Measurements from ENCODE around the gene EVC2.

The EVC2 gene

DNA sequence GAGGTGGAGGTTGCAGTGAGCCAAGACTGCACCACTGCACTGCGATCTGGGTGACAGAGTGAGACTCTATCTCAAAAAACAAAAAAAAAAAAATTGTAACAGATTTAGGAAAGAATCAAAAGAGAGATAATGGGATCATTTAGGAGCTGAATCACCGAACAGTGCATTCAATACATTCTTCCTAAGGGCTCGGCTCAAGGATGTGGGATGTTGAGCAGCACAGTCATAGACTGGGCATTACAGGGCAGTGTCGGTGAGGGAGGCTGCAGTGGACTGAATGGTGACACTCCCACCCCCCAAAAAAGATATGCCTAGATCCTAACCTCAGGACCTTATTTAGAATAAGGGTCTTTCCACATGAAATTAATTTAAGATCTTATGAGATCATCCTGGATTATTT lies 70.0 kb downstream of the EVC2 start:
- no peak for DNase-seq (ENCODE audit: low read depth, low spot score)
- H3K4me1 ChIP-seq (ENCODE audit: insufficient read depth, insufficient read length): peaks cover 7% of the 10 kb centered on the region
- H3K9me3 ChIP-seq (ENCODE audit: insufficient read depth, low read length): no peaks in the 10 kb centered on the region
- H3K9ac ChIP-seq (ENCODE audit: insufficient read length, low read depth): no peak overlapping the region
- H3K27me3 ChIP-seq (ENCODE audit: insufficient read depth, insufficient read length): no peaks in the 10 kb centered on the region
- no peak overlapping the region for H3K4me3 ChIP-seq (ENCODE audit: insufficient read length, low read depth)
- H3K36me3 ChIP-seq (ENCODE audit: insufficient read depth, insufficient read length, low read length): peaks cover 37% of the 10 kb centered on the region
- TF ChIP-seq YY1 (IDR thresholded peaks at IDR 0.05; ENCODE audit: insufficient read depth, insufficient read length) (no peak), ZNF274 (IDR thresholded peaks at IDR 0.05; ENCODE audit: low read depth, low read length) (no peak), SUZ12 (IDR thresholded peaks at IDR 0.05; ENCODE audit: extremely low read depth, insufficient read depth, insufficient read length) (no peak)

- Histone ChIP-seq H3K27me3 (ENCODE audit: insufficient read depth, insufficient read length) (no peaks in the 10 kb centered on the region), H3K9me3 (ENCODE audit: insufficient read depth, low read length) (no peaks in the 10 kb centered on the region), H3K4me3 (ENCODE audit: insufficient read length, low read depth) (no peak overlapping the region), H3K9ac (ENCODE audit: insufficient read length, low read depth) (no peak overlapping the region), H3K36me3 (ENCODE audit: insufficient read depth, insufficient read length, low read length) (peaks cover 38% of the 10 kb centered on the region), H3K4me1 (ENCODE audit: insufficient read depth, insufficient read length) (peaks cover 9% of the 10 kb centered on the region)
- TF ChIP-seq YY1 (IDR thresholded peaks at IDR 0.05; ENCODE audit: insufficient read depth, insufficient read length): no peak
- DNase-seq (ENCODE audit: low read depth, low spot score): no peak
These were observed 71.3 kb downstream of the EVC2 start for GRCh38 chr4:5636766-5637670.

DNA sequence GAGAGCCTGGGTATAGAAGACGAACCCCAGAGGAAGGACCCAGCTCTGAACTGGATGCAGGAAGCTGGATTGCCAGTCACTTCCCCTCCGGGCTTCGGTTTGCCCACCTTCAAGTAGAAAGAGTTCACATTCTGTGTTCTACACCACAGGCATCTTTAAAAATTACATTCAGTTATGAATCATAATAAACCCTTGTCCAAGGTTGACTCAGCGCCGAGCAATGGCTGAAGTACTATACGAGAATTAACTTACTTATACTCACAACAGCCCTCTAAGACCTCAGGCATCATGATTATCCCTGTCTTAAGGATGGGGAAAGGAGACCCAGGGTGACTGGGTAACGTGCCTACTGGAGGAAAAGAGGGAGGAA lies 72.5 kb downstream of the EVC2 start:
- Histone ChIP-seq H3K9ac (ENCODE audit: insufficient read length, low read depth) (no peak overlapping the region), H3K27me3 (ENCODE audit: insufficient read depth, insufficient read length) (no peaks in the 10 kb centered on the region), H3K36me3 (ENCODE audit: insufficient read depth, insufficient read length, low read length) (peaks cover 50% of the 10 kb centered on the region), H3K4me3 (ENCODE audit: insufficient read length, low read depth) (no peak overlapping the region), H3K9me3 (ENCODE audit: insufficient read depth, low read length) (no peaks in the 10 kb centered on the region), H3K4me1 (ENCODE audit: insufficient read depth, insufficient read length) (peaks cover 12% of the 10 kb centered on the region)
- no peak for TF ChIP-seq ZNF274 (IDR thresholded peaks at IDR 0.05; ENCODE audit: low read depth, low read length)
- no peak for TF ChIP-seq SUZ12 (IDR thresholded peaks at IDR 0.05; ENCODE audit: extremely low read depth, insufficient read depth, insufficient read length)
- no peak for DNase-seq (ENCODE audit: low read depth, low spot score)

DNA sequence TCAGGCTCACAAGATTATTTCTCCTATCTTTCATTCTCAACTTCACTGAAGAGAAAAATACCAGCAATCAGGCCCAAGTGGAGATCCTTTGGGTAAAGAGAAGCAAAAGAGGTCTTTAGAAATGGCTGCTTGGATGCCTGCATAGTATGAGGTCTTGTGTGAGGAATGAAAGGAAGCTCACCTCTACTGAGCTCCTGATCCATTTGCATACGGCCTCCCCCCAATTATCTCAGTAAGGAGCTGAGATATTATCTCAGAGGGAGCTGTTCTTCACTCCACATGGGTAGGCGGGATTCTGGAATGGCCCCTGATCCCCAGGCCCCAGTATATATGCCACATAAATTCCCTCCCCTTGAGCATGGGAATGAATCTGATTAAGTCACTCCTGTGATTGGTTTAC lies 75.8 kb downstream of the EVC2 start:
- DNase-seq (ENCODE audit: low read depth, low spot score): peak; percentile 50
- peaks cover 60% of the 10 kb centered on the region for H3K36me3 ChIP-seq (ENCODE audit: insufficient read depth, insufficient read length, low read length)
- peaks cover 12% of the 10 kb centered on the region for H3K4me1 ChIP-seq (ENCODE audit: insufficient read depth, insufficient read length)
- H3K9me3 ChIP-seq (ENCODE audit: insufficient read depth, low read length): no peaks in the 10 kb centered on the region
- H3K9ac ChIP-seq (ENCODE audit: insufficient read length, low read depth): no peak overlapping the region
- no peak overlapping the region for H3K4me3 ChIP-seq (ENCODE audit: insufficient read length, low read depth)
- H3K27me3 ChIP-seq (ENCODE audit: insufficient read depth, insufficient read length): no peaks in the 10 kb centered on the region
- TF ChIP-seq ZNF274 (IDR thresholded peaks at IDR 0.05; ENCODE audit: low read depth, low read length) (no peak), YY1 (IDR thresholded peaks at IDR 0.05; ENCODE audit: insufficient read depth, insufficient read length) (no peak), SUZ12 (IDR thresholded peaks at IDR 0.05; ENCODE audit: extremely low read depth, insufficient read depth, insufficient read length) (no peak)

DNA sequence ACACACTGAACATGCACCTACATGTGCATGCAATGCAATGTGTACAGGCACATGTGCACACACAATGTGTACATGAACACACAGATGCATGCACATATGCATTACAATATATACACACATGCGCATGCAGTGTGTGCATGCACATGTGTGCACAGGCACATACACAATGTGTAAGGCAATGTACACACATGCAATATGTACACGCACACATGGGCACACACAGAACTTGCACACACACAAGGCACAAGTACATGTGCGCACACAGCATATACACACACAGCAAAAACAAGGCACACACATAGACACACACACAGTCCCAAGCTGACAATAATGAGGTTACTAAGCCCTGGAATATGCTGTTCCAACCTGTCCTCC lies 76.3 kb downstream of the EVC2 start:
- H3K4me1 ChIP-seq (ENCODE audit: insufficient read depth, insufficient read length): peaks cover 12% of the 10 kb centered on the region
- peaks cover 62% of the 10 kb centered on the region for H3K36me3 ChIP-seq (ENCODE audit: insufficient read depth, insufficient read length, low read length)
- H3K9ac ChIP-seq (ENCODE audit: insufficient read length, low read depth): no peak overlapping the region
- no peak for DNase-seq (ENCODE audit: low read depth, low spot score)
- H3K27me3 ChIP-seq (ENCODE audit: insufficient read depth, insufficient read length): no peaks in the 10 kb centered on the region
- H3K4me3 ChIP-seq (ENCODE audit: insufficient read length, low read depth): no peak overlapping the region
- no peaks in the 10 kb centered on the region for H3K9me3 ChIP-seq (ENCODE audit: insufficient read depth, low read length)
- TF ChIP-seq ZNF274 (IDR thresholded peaks at IDR 0.05; ENCODE audit: low read depth, low read length): no peak
- TF ChIP-seq YY1 (IDR thresholded peaks at IDR 0.05; ENCODE audit: insufficient read depth, insufficient read length): no peak
- TF ChIP-seq SUZ12 (IDR thresholded peaks at IDR 0.05; ENCODE audit: extremely low read depth, insufficient read depth, insufficient read length): no peak

DNA sequence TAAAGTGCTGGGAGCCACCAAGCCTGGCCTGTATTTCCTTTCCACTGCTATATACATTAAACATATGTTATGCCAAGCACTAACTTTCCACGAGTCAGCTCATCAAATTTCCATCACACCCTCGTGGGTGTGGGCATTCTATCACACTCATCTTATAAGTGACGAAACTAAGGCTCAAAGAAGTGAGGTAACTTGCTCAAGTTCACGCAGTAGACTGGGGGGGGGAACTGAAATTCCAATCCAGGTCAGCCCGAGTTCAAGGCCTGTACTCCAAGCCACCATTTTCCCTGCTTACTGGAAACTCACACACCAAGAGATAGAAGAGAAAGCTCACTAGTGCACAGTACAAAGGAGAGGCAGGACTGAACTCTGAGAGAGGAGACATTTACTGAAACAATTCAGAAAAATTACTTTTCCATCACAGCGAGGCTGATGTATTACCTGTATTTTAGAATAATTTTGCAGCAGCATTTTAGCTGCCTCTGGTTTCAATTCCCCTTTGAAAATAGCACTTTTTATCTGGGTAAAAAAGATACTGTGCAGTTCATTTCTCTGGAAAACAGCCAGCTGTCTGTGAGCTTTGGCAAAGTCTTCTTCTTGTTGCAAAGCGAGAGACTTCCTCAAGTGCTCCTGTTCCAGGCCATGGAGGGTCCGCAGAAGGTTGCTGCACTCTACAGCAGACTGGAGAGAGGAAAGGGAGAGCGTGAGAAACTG lies 76.8 kb downstream of the EVC2 start:
- Histone ChIP-seq H3K4me3 (ENCODE audit: insufficient read length, low read depth) (no peak overlapping the region), H3K36me3 (ENCODE audit: insufficient read depth, insufficient read length, low read length) (peaks cover 64% of the 10 kb centered on the region), H3K9me3 (ENCODE audit: insufficient read depth, low read length) (no peaks in the 10 kb centered on the region), H3K4me1 (ENCODE audit: insufficient read depth, insufficient read length) (peaks cover 10% of the 10 kb centered on the region), H3K27me3 (ENCODE audit: insufficient read depth, insufficient read length) (no peaks in the 10 kb centered on the region), H3K9ac (ENCODE audit: insufficient read length, low read depth) (no peak overlapping the region)
- TF ChIP-seq SUZ12 (IDR thresholded peaks at IDR 0.05; ENCODE audit: extremely low read depth, insufficient read depth, insufficient read length): no peak
- no peak for TF ChIP-seq YY1 (IDR thresholded peaks at IDR 0.05; ENCODE audit: insufficient read depth, insufficient read length)
- TF ChIP-seq ZNF274 (IDR thresholded peaks at IDR 0.05; ENCODE audit: low read depth, low read length): no peak
- DNase-seq (ENCODE audit: low read depth, low spot score): no peak

DNA sequence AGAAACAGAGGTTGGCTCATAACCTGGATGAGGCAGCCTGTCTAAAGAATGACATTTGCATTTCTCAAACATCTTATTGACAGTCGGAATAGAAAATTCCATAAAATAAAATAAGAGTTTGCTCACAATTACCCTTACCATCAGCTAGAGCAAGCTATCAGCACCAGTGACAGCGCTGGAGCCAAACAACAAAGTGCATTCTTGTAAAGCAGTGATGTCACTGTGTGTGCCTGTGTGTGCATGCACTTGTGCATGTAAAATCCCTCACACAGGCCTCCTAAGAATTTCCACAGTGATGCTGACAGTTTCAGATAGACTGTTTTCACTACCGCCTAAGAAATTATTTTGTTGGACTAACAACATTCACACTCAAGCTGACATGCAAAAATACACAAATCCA lies 77.6 kb downstream of the EVC2 start:
- H3K36me3 ChIP-seq (ENCODE audit: insufficient read depth, insufficient read length, low read length): peaks cover 67% of the 10 kb centered on the region
- no peaks in the 10 kb centered on the region for H3K9me3 ChIP-seq (ENCODE audit: insufficient read depth, low read length)
- H3K4me1 ChIP-seq (ENCODE audit: insufficient read depth, insufficient read length): peaks cover 10% of the 10 kb centered on the region
- H3K27me3 ChIP-seq (ENCODE audit: insufficient read depth, insufficient read length): no peaks in the 10 kb centered on the region
- no peak for TF ChIP-seq YY1 (IDR thresholded peaks at IDR 0.05; ENCODE audit: insufficient read depth, insufficient read length)
- TF ChIP-seq ZNF274 (IDR thresholded peaks at IDR 0.05; ENCODE audit: low read depth, low read length): no peak
- TF ChIP-seq SUZ12 (IDR thresholded peaks at IDR 0.05; ENCODE audit: extremely low read depth, insufficient read depth, insufficient read length): no peak
- H3K9ac ChIP-seq (ENCODE audit: insufficient read length, low read depth): no peak overlapping the region
- no peak for DNase-seq (ENCODE audit: low read depth, low spot score)
- H3K4me3 ChIP-seq (ENCODE audit: insufficient read length, low read depth): no peak overlapping the region
